GM19324 (cell line): Measurements from ENCODE around the gene B3GNT5.
"Not testable (repeated sequence)": the region's sequence is repeated elsewhere in the genome, so short reads cannot be mapped to it uniquely, and the experiment has no call there.

Experiments used
- ATAC-seq: cut with Tn5 transposase; IDR thresholded peaks from one replicate; pipeline ENCODE4 v1.9.1; 2021; ENCODE audit warnings: mild to moderate bottlenecking, moderate library complexity; ENCODE audit not compliant: unreplicated experiment, low FRiP score

Gene B3GNT5

GRCh38 chr3:183229178-183229577 lies 23.9 kb upstream of the B3GNT5 start:
- no peak for ATAC-seq

- not testable (repeated sequence) for ATAC-seq
Observed at GRCh38 chr3:183230251-183230650, 22.8 kb upstream of the B3GNT5 start.

- no peak for ATAC-seq
Observed at GRCh38 chr3:183230826-183231225, 22.2 kb upstream of the B3GNT5 start.

GRCh38 chr3:183233966-183234365 lies 19.1 kb upstream of the B3GNT5 start:
- ATAC-seq, result no peak

- no peak for ATAC-seq
Observed at GRCh38 chr3:183239046-183239445, 14.0 kb upstream of the B3GNT5 start.

GRCh38 chr3:183242431-183242830 lies 10.6 kb upstream of the B3GNT5 start:
- ATAC-seq, result no peak

- ATAC-seq, result no peak
Observed at GRCh38 chr3:183244219-183244618, 8.8 kb upstream of the B3GNT5 start.

- no peak for ATAC-seq
Observed at GRCh38 chr3:183244981-183245476, 8.0 kb upstream of the B3GNT5 start.

- no peak for ATAC-seq
Observed at GRCh38 chr3:183247011-183247589, 6.0 kb upstream of the B3GNT5 start.

- no peak for ATAC-seq
Observed at GRCh38 chr3:183249006-183249718, 3.9 kb upstream of the B3GNT5 start.

GRCh38 chr3:183252118-183252782 lies 803 bp upstream of the B3GNT5 start:
- ATAC-seq, result no peak

GRCh38 chr3:183253528-183254486 lies 754 bp downstream of the B3GNT5 start:
- ATAC-seq, result no peak

- ATAC-seq, result no peak
Observed at GRCh38 chr3:183254487-183255347, 1.7 kb downstream of the B3GNT5 start.

GRCh38 chr3:183255348-183255730 lies 2.3 kb downstream of the B3GNT5 start:
- ATAC-seq, result no peak

GRCh38 chr3:183259087-183259486 lies 6.0 kb downstream of the B3GNT5 start:
- no peak for ATAC-seq

- ATAC-seq, result no peak
Observed at GRCh38 chr3:183259621-183260020, 6.6 kb downstream of the B3GNT5 start.

GRCh38 chr3:183260167-183260904 lies 7.3 kb downstream of the B3GNT5 start:
- no peak for ATAC-seq

- ATAC-seq, result no peak
Observed at GRCh38 chr3:183261151-183261724, 8.2 kb downstream of the B3GNT5 start.
